ENCODE results near the gene MKNK1. TPM values are rescaled to one million over a fixed set of nuclear protein-coding genes. Genes with fewer than 3 reads are reported as not detected.

MKNK1 gene
- total and polyA plus RNA-seq, 2 experiments from 2014 or later = 17.8 to 20.6 TPM

- no peaks in the 10 kb centered on the region for H3K9me2 ChIP-seq (replicated peaks; ENCODE audit: insufficient read depth)
- peaks cover 20% of the 10 kb centered on the region for H3K4me1 ChIP-seq (ENCODE audit: insufficient read depth)
- DNase-seq (ENCODE audit: low spot score) = no peak
- no peak overlapping the region for H2AFZ ChIP-seq
- no peaks in the 10 kb centered on the region for H3K79me2 ChIP-seq
- 75% methylated on average over 2 of the region's 2 CpGs for WGBS (ENCODE audit: low lambda C conversion rate, missing lambda C conversion rate)
- H3K27ac ChIP-seq = no peak overlapping the region
- H3K36me3 ChIP-seq (replicated peaks; ENCODE audit: insufficient read depth, low read depth) = no peaks in the 10 kb centered on the region
- no peak overlapping the region for H3K4me2 ChIP-seq
- H3K9me3 ChIP-seq (ENCODE audit: low read depth) = no peaks in the 10 kb centered on the region
- no peaks in the 10 kb centered on the region for H4K20me1 ChIP-seq (ENCODE audit: insufficient read depth, poor library complexity, severe bottlenecking)
- H3K4me3 ChIP-seq = no peak overlapping the region
- H3K27me3 ChIP-seq = peaks cover 26% of the 10 kb centered on the region
- TF ChIP-seq, protein P1, sequence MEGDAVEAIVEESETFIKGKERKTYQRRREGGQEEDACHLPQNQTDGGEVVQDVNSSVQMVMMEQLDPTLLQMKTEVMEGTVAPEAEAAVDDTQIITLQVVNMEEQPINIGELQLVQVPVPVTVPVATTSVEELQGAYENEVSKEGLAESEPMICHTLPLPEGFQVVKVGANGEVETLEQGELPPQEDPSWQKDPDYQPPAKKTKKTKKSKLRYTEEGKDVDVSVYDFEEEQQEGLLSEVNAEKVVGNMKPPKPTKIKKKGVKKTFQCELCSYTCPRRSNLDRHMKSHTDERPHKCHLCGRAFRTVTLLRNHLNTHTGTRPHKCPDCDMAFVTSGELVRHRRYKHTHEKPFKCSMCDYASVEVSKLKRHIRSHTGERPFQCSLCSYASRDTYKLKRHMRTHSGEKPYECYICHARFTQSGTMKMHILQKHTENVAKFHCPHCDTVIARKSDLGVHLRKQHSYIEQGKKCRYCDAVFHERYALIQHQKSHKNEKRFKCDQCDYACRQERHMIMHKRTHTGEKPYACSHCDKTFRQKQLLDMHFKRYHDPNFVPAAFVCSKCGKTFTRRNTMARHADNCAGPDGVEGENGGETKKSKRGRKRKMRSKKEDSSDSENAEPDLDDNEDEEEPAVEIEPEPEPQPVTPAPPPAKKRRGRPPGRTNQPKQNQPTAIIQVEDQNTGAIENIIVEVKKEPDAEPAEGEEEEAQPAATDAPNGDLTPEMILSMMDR (IDR thresholded peaks at IDR 0.05; ENCODE audit: poor library complexity) = no peak
- no peak for TF ChIP-seq EZH2phosphoT487 (IDR thresholded peaks at IDR 0.05; ENCODE audit: low read depth, severe bottlenecking, unreplicated experiment)
- no peak for TF ChIP-seq EZH2 (IDR thresholded peaks at IDR 0.05; ENCODE audit: borderline replicate concordance)
Observed at GRCh38 chr1:46521414-46521813, 82.7 kb downstream of the MKNK1 start.

DNA sequence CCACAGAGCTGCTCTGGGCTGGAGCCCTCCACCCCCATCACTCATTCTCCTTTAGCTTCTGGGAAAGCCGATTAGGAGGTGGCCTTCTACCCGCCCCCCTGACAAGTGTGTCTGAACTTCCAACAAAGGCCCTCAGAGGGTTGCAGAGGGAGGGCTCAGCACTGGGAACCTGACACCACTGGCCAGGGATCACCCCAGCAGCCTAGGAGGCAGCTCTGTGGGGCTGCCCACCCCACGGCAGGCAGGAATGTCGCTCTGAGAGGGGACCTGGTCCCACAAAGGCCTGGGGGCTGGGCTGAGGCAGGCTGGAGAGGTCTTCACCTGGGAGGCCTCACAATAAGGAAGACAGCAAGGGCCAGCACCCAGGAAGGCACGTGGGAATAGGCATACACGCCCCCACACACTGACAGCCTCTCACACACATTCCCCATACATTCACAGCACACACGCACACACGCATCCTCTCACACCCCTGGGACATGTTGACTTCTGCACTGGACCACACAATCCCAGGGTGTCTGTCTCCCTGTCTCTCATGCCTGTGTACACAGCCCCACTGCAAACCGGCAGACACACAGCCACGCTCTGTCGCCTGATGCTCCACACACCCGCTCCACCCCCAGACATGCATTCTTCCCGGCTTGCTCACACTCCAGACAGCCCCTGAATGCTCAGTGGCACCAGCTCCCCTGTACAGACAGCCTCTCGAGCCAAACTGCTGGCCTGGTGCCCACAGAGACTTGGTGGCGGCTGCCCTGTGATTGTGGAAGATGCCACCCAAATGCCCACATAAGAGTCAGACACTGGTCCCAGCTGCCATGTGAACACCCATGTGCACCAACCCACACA, 83.8 kb downstream of the MKNK1 start:
- H4K20me1 ChIP-seq (ENCODE audit: insufficient read depth, poor library complexity, severe bottlenecking) = no peaks in the 10 kb centered on the region
- DNase-seq (ENCODE audit: low spot score) = peak; percentile 74
- no peaks in the 10 kb centered on the region for H3K9me2 ChIP-seq (replicated peaks; ENCODE audit: insufficient read depth)
- TF ChIP-seq EZH2 (IDR thresholded peaks at IDR 0.05; ENCODE audit: borderline replicate concordance) (no peak), EZH2phosphoT487 (IDR thresholded peaks at IDR 0.05; ENCODE audit: low read depth, severe bottlenecking, unreplicated experiment) (no peak)
- TF ChIP-seq, protein P1 (IDR thresholded peaks at IDR 0.05; ENCODE audit: poor library complexity) = no peak
- H3K4me2 ChIP-seq = peak overlapping the region; percentile 46
- peaks cover 20% of the 10 kb centered on the region for H3K4me1 ChIP-seq (ENCODE audit: insufficient read depth)
- H3K4me3 ChIP-seq = no peak overlapping the region
- H3K9me3 ChIP-seq (ENCODE audit: low read depth) = no peaks in the 10 kb centered on the region
- WGBS (ENCODE audit: low lambda C conversion rate, missing lambda C conversion rate) = 25% methylated on average over 15 of the region's 15 CpGs
- no peak overlapping the region for H2AFZ ChIP-seq
- no peaks in the 10 kb centered on the region for H3K79me2 ChIP-seq
- no peak overlapping the region for H3K27ac ChIP-seq
- no peaks in the 10 kb centered on the region for H3K36me3 ChIP-seq (replicated peaks; ENCODE audit: insufficient read depth, low read depth)
- peaks cover 15% of the 10 kb centered on the region for H3K27me3 ChIP-seq

DNA sequence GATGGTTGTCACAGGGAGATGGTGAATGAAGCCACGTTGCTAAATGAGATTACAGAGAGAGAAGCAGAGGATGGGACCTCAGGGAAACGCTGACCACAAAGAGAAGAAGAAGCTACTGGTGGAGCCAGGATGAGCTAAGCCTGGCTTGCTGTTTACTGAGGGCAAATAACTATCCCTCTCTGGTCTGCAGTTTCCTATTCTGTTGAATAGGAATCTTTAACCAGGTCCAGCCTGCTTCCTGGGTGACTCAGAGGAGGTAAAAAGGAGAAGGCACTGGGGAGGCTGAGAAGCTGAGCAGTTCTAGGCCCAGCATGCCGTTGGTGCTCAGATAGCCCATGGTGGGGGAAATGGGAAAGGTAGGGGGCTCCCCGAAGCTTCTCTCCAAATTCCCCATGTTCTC, 84.9 kb downstream of the MKNK1 start:
- peaks cover 4% of the 10 kb centered on the region for H3K27me3 ChIP-seq
- peaks cover 20% of the 10 kb centered on the region for H3K4me1 ChIP-seq (ENCODE audit: insufficient read depth)
- 79% methylated on average over 4 of the region's 4 CpGs for WGBS (ENCODE audit: low lambda C conversion rate, missing lambda C conversion rate)

More for the DNA sequence above, 84.9 kb downstream of the MKNK1 start:
- Histone ChIP-seq H2AFZ (no peak overlapping the region), H3K36me3 (replicated peaks; ENCODE audit: insufficient read depth, low read depth) (no peaks in the 10 kb centered on the region), H3K9me2 (replicated peaks; ENCODE audit: insufficient read depth) (no peaks in the 10 kb centered on the region), H3K9me3 (ENCODE audit: low read depth) (no peaks in the 10 kb centered on the region), H4K20me1 (ENCODE audit: insufficient read depth, poor library complexity, severe bottlenecking) (no peaks in the 10 kb centered on the region), H3K79me2 (no peaks in the 10 kb centered on the region), H3K27ac (no peak overlapping the region), H3K4me3 (no peak overlapping the region), H3K4me2 (no peak overlapping the region)
- TF ChIP-seq, protein P1 (IDR thresholded peaks at IDR 0.05; ENCODE audit: poor library complexity) = no peak
- no peak for TF ChIP-seq EZH2phosphoT487 (IDR thresholded peaks at IDR 0.05; ENCODE audit: low read depth, severe bottlenecking, unreplicated experiment)
- no peak for TF ChIP-seq EZH2 (IDR thresholded peaks at IDR 0.05; ENCODE audit: borderline replicate concordance)
- no peak for DNase-seq (ENCODE audit: low spot score)
